Panc1 (cell line): ENCODE data around the gene HGFAC. TPM values are rescaled to one million over a fixed set of nuclear protein-coding genes. Genes with fewer than 3 reads are reported as not detected.

Experiments
- ATAC-seq: fragments of 200-7000 bp; cut with Tn5 transposase; 2 replicates; pipeline ENCODE4 v1.9.1; 2020; ENCODE audit warnings: mild to moderate bottlenecking, moderate library complexity
- BruUV-seq: library from RNA; stranded (reverse); fragments of 400-500 nt; replicated peaks from 2 replicates; lab custom pipeline; 2021; lab: Mats Ljungman, UMichigan
- CTCF ChIA-PET: fragments of 300-600 bp; sonication (Branson Sonifier 250); formaldehyde crosslinking; loops from one replicate; lab custom pipeline; 2022; ENCODE audit warnings: antibody characterized with exemption; lab: Charles Lee
- POLR2A ChIA-PET: fragments of 300-600 bp; sonication (Branson Sonifier 250); formaldehyde crosslinking; loops from one replicate; lab custom pipeline; 2022; ENCODE audit warnings: antibody characterized with exemption; lab: Charles Lee
- DNase-seq: peaks from one replicate; pipeline ENCODE4 v3.0.0-alpha.2; 2010; ENCODE audit warnings: low read depth, low spot score
- H3K27ac ChIP-seq: 2 replicates; pipeline ENCODE4 v1.5.1; 2011; ENCODE audit warnings: mild to moderate bottlenecking, low read length, inconsistent platforms
- H3K27me3 ChIP-seq: fragments of 200-500 bp; sonication (Bioruptor generic); 2 replicates; pipeline ENCODE4 v1.6.0; 2014; ENCODE audit warnings: low read length, inconsistent platforms; ENCODE audit not compliant: control insufficient read depth, insufficient read depth
- H3K36me3 ChIP-seq: fragments of 200-500 bp; sonication (Bioruptor generic); 2 replicates; pipeline ENCODE4 v1.5.1; 2014; ENCODE audit warnings: inconsistent platforms, mild to moderate bottlenecking, low read length, moderate library complexity; ENCODE audit not compliant: control insufficient read depth, insufficient read depth
- H3K4me1 ChIP-seq: 2 replicates; pipeline ENCODE4 v1.5.1; 2011; ENCODE audit warnings: inconsistent platforms, mild to moderate bottlenecking, low read length, moderate library complexity; ENCODE audit not compliant: control insufficient read depth, insufficient read depth
- H3K4me3 ChIP-seq, 2 experiments: 2 replicates each; pipeline ENCODE4 v1.5.1; 2011 to 2012; ENCODE audit warnings: low read depth in 2 of 2, low read length in 2 of 2, mild to moderate bottlenecking in 2 of 2, inconsistent platforms in 1 of 2, moderate library complexity in 1 of 2
- H3K9me3 ChIP-seq: fragments of 200-500 bp; sonication (Bioruptor generic); 2 replicates; pipeline ENCODE4 v1.5.1; 2014; ENCODE audit warnings: low read depth, mild to moderate bottlenecking, inconsistent platforms, low read length, moderate library complexity; ENCODE audit not compliant: control insufficient read depth, insufficient read depth
- CTCF ChIP-seq: fragments of 450-650 bp; IDR thresholded peaks from 2 replicates; pipeline ENCODE4 v1.5.1; 2017; ENCODE audit warnings: mild to moderate bottlenecking
- POLR2AphosphoS5 ChIP-seq: IDR thresholded peaks from 2 replicates; pipeline ENCODE4 v1.6.1; 2012; ENCODE audit warnings: mild to moderate bottlenecking, low read depth, low read length, moderate library complexity
- REST ChIP-seq, 2 experiments: IDR thresholded peaks; 2 replicates each; pipeline ENCODE4 v1.6.1; 2011 to 2012; ENCODE audit warnings: low read depth in 2 of 2, control low read depth in 1 of 2, low read length in 1 of 2, mild to moderate bottlenecking in 1 of 2, moderate library complexity in 1 of 2; ENCODE audit not compliant: insufficient read depth in 1 of 2
- SIN3A ChIP-seq: IDR thresholded peaks from 2 replicates; pipeline ENCODE4 v1.6.1; 2012; ENCODE audit warnings: low read depth, mild to moderate bottlenecking, low read length, moderate library complexity, borderline replicate concordance; ENCODE audit not compliant: insufficient read depth
- TCF7L2 ChIP-seq: IDR thresholded peaks from 2 replicates; pipeline ENCODE4 v1.6.1; 2011; ENCODE audit warnings: mild to moderate bottlenecking, low read depth, low read length, inconsistent platforms
- in situ Hi-C: cut with HindIII; loops from 2 replicates; pipeline ENCODE4 v1.10.0; 2016; ENCODE audit warnings: low sequenced_read_pairs, low pct_unique_long_range_greater_than_20kb
- intact Hi-C: fragments of 100-400 bp; cut with micrococcal nuclease; formaldehyde crosslinking; loops from one replicate; pipeline ENCODE4 v1.10.0; 2022; ENCODE audit not compliant: unreplicated experiment
- total RNA-seq: library from RNA; stranded (reverse); gene quantifications from one replicate; pipeline ENCODE4 v1.2.1, GENCODE V29; 2021; ENCODE audit not compliant: unreplicated experiment

The HGFAC gene
- total RNA-seq, 1 experiment from 2014 or later = 0.59 TPM

- no peaks in the 10 kb centered on the region for H3K36me3 ChIP-seq
Measured at GRCh38 chr4:3430524-3430923, 11.2 kb upstream of the HGFAC start.

GRCh38 chr4:3431446-3431993 is 10.2 kb upstream of the HGFAC start:
- no peak overlapping the region for H3K4me3 ChIP-seq
- H3K4me1 ChIP-seq = peaks cover under 1% of the 10 kb centered on the region; the same call in 1 of the 2 replicates
- ChIA-PET POLR2A (no interaction called here), CTCF (no interaction called here)
- TF ChIP-seq CTCF (no peak), POLR2AphosphoS5 (no peak)
- TSS peak; percentile 60 for BruUV-seq
- intact Hi-C loops (no loop called here), in situ Hi-C loops (no loop called here)
- H3K9me3 ChIP-seq = no peaks in the 10 kb centered on the region
- DNase-seq (no peak), ATAC-seq (no peak)
- no peaks in the 10 kb centered on the region for H3K27me3 ChIP-seq
- no peak overlapping the region for H3K27ac ChIP-seq
- no peaks in the 10 kb centered on the region for H3K36me3 ChIP-seq

More at GRCh38 chr4:3430524-3430923, 11.2 kb upstream of the HGFAC start:
- CTCF ChIA-PET = no interaction called here
- no peak for DNase-seq
- Histone ChIP-seq H3K9me3 (no peaks in the 10 kb centered on the region), H3K4me1 (no peaks in the 10 kb centered on the region), H3K27ac (no peak overlapping the region), H3K27me3 (no peaks in the 10 kb centered on the region), H3K4me3 (no peak overlapping the region)
- ATAC-seq = no peak
- TF ChIP-seq CTCF (no peak), REST (IDR thresholded peaks at IDR 0.05; ENCODE audit: insufficient read depth in 1 of 2, low read depth in 2 of 2, low read length in 1 of 2) (no peak), POLR2AphosphoS5 (no peak)
- intact Hi-C loops = no loop called here
- BruUV-seq = no TSS peak
- POLR2A ChIA-PET = no interaction called here
- in situ Hi-C loops = no loop called here

- in situ Hi-C loops (no loop called here), intact Hi-C loops (no loop called here)
- DNase-seq (no peak), ATAC-seq (no peak)
- Histone ChIP-seq H3K4me3 (no peak overlapping the region), H3K27ac (no peak overlapping the region), H3K27me3 (no peaks in the 10 kb centered on the region), H3K9me3 (no peaks in the 10 kb centered on the region), H3K36me3 (no peaks in the 10 kb centered on the region), H3K4me1 (peaks cover 9% of the 10 kb centered on the region; the same call in 1 of the 2 replicates)
- TF ChIP-seq TCF7L2 (no peak), POLR2AphosphoS5 (no peak), REST (IDR thresholded peaks at IDR 0.05; ENCODE audit: insufficient read depth in 1 of 2, low read depth in 2 of 2, low read length in 1 of 2) (no peak), SIN3A (no peak), CTCF (no peak)
- ChIA-PET CTCF (no interaction called here), POLR2A (no interaction called here)
- BruUV-seq = no TSS peak
Measured at GRCh38 chr4:3432381-3432790, 9.4 kb upstream of the HGFAC start.
